HG03565 (cell line): ENCODE measurements around the gene ZC3H4.
A peak's percentile ranks its signal among the peaks of the same experiment; 100 is the strongest.

Experiments
- ATAC-seq: cut with Tn5 transposase; IDR thresholded peaks from one replicate; pipeline ENCODE4 v1.9.1; 2021; ENCODE audit warnings: mild to moderate bottlenecking, moderate library complexity; ENCODE audit not compliant: unreplicated experiment

Gene ZC3H4

DNA sequence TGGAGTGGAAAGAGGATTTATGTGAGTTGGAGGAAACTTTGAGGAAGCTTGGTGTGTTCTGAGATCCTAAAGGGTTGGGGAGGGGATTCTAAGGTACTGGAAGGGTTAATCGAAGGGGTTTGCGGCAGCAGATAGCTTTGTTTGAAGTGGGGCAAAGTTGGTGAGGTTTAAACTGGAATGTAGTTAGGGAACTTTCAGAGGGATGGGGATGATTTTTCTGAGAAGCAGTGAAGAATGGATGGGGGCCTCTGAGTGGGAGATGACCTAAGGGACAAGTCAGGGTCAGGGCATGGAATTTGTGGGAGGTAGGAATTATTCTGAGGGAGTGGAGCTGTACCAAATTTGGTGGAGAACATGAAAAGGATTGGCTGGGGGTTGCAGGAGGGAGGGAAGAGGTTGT lies 21.0 kb upstream of the ZC3H4 start:
- ATAC-seq: no peak

DNA sequence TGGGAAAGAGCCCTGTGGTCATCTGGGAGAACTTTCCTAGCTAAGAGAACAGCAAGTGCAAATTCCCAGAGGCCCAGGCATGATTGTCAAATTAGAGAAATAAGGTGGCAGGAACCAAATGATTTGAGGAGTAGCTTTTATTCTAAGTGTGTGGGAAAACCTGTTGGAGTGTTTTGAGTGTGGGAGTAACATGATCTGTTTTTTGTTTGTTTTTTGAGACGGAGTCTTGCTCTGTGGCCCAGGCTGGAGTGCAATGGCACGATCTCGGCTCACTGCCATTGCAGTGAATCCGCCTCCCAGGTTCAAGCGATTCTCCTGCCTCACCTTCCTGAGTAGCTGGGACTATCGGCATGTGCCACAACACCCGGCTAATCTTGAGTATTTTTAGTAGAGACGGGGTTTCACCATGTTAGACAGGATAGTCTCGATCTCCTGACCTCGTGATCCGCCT lies 19.5 kb upstream of the ZC3H4 start:
- ATAC-seq: no peak

- no peak for ATAC-seq
Observed at GRCh38 chr19:47132194-47132852, 18.7 kb upstream of the ZC3H4 start.

- peak; percentile 68 for ATAC-seq
Observed at GRCh38 chr19:47130589-47131227, 17.1 kb upstream of the ZC3H4 start, which contains the start of gene SAE1. SAE1 (plus strand) TSS chr19:47130835; CDS start chr19:47130931, 96 bp downstream.

- ATAC-seq: no peak
Observed at GRCh38 chr19:47130120-47130588, 16.6 kb upstream of the ZC3H4 start.

DNA sequence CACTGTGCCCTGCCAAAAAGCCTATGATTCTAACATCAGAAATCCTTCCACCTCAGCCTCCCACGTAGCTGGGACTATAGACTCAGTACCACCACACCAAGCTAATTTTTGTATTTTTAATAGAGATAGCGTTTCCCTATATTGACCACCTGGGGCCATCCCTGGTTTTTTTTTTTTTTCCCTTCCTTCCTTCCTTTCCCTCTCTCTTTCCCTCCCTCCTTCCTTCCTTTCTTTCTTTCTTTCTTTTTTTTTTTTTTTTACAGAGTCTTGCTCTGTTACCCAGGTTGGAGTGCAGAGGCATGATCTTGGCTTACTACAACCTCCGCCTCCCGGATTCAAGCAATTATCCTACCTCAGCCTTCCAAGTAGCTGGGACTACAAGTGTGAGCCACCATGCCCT lies 16.0 kb upstream of the ZC3H4 start:
- no peak for ATAC-seq

- ATAC-seq: no peak
Observed at GRCh38 chr19:47125669-47125938, 12.0 kb upstream of the ZC3H4 start.

DNA sequence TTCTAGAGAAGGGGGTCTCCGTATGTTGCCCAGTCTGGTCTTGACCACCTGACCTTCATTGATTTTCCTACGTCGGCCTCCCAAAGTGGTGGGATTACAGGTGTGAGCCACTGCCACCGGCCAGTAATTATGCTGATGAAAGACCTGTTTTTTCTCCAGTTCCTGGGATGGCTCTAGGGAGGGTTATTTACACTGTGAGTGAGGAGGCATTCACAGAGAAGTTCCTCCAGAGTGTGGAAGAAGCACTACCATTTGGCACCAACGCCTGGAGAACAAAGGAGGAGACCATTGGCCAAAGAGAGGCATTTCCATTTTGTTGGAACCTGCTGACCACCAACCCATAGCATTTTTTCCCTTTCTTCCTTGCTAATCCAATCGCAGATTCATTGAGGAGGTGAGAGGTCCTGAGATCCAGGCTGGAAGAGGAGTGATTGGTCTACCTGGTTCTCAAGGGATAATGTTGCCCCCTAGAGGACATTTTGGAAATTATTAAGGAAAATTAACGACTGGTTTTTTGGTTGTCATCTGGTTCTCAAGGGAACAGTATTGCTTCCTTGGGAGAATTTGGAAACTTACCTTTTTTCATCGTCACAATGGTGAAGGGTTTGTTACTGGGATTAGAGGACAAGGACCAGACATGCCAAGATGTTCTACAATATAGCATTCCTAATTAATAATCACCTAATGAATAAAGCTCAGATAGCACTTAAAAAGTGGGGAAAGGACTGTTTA lies 11.5 kb upstream of the ZC3H4 start:
- no peak for ATAC-seq

GRCh38 chr19:47123406-47123805 lies 9.8 kb upstream of the ZC3H4 start:
- no peak for ATAC-seq

GRCh38 chr19:47122359-47123335 lies 9.1 kb upstream of the ZC3H4 start:
- ATAC-seq: no peak

GRCh38 chr19:47120470-47121067 lies 7.0 kb upstream of the ZC3H4 start:
- ATAC-seq: no peak

DNA sequence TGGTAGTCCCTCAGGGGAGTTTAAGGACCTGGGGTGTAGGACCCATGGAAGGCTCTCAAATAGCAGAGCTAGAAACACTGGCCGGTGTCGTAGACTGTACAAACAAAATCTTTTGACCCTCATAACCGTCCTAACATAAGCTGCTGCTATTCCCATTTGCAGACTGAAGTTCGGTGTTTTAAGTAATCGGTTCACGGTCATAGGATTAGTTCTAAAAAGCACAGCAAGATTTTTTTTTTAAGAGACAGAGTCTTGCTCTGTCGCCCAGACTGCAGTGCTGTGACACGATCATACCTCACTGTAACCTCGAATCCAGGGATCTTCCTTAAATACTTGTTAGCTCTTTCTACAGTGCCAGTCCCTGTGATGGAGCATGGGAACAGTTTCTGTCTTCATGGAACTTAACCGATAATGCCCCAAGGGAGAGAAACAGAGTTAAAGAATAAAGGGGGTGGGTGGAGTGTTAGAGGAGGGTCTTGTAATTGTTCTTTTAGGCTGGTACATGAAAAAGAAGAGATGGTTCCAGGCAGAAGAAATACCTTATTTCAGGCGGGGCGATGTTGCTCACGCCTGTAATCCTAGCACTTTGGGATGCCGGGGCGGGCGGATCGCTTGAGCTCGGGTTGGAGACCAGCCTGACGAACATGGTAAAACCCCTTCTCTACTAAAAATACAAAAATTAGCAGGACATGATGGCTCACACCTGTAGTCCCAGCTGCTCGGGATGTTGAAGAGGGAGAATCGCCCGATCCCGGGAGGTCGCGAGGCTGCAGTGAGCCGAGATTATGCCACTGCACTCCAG lies 475 bp upstream of the ZC3H4 start:
- no peak for ATAC-seq

GRCh38 chr19:47112166-47112996 lies 1.2 kb downstream of the ZC3H4 start:
- ATAC-seq: peak; percentile 12

DNA sequence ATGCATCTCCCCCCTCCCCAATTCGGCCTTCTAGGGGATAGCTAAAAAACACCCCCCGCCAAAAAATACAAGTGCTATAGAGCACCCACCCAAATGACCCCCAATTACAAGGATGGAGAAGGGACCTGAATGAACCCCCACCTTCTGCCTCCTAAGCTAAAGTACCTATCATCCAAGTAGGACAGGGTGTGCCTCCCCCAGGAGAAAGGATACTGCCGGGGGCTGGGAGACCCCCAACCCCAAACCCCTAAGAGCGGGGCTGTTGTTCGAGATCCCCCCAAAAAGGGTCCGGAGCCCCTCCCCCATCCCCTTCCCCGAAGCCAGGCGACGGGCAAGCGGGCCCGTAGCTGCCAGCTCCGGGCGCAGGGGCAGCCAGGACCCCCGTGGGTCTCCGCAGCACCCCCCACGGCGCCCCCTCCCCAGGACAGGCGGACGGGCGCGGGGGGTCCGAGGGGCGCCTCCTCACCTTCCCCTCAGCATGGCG lies 1.9 kb downstream of the ZC3H4 start:
- no peak for ATAC-seq

DNA sequence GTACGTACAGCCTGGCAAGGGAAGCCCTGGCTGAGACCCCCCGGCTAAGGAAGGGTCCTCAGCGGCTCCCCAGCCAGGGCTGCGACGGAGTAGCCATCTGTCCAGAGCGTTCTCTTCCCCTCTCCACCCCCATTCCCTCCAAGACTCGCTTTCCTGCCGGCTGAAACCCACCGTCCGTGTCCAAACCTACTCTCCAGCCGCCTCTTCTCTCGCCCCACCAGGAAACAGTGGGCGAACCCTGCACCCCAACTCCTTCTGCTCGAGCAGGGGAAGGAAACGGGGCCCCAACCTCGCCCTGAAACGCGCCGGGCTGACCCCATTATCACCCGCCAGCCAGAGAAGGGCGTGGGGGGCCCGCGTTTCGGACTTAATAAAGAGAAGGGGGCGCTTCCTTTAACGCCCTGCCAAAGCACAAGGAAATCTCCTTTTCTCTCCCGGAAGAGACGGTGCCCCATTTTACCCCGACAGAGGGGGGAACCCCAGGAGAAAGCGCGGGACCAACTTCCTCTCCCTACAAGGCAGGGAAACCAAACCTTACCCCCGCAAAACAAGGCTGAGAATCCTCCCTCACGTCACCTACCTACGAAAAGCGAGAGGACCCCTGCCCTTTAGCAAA lies 2.5 kb downstream of the ZC3H4 start:
- no peak for ATAC-seq

DNA sequence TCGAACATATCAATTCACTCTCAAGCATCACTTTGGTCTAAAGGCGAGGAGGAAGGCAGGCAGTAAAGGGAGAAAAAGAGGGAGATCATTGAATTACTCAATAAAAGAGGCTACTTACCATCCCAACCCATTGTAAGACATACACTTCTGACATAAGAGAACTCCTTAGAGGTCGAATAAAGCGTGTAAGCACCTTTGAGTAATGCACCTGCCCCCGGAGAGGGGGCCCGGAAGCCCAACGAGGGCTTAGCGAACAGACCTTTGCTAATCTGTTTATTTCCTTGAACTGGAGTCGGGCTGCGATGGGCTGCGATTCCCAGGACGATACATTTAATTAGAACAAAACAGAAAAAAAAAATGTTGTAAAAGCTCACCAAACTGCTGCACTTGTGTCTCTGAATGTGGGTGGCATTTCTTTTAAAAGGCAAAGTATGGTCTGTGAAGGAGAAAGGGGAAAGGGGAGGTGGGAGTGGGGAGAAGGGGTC lies 3.0 kb downstream of the ZC3H4 start:
- ATAC-seq: no peak

DNA sequence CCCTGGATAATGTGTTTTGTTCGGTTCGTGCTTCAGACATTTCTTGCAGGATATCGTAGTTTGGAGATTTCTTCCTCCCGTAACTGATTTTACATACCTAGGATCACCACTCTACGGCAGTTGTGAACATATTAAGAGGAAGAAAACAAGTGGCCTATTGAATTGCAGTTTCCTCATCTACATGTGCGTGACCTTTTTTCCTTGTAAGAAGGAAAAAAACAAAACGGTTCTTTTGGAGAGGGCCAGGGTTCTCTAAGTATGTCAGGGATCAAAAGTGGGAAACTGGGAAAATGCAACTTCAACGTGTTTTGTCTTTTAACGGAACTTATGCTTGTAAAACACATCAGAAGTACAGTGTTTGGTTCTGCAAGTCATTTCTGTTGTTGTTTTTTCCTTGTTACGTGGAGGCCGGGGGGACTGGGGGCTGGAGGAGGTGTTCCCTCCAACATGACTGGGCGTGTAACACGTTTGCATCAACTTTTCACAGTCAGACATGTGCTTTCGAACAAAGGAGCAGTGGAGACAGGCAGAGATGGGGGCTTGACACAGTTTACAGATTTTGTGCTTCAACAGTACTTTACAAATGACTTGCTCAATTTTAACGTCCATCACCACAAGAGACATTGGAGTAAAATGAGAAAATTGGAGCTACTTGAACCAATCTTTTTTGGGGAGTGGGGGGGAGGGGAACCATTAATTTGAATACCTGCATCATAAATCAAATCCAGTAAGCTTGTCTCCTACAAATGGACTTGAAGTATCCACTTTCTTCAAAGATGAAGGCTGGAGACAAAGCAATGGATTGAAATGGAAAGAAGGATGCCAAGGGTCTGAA lies 3.8 kb downstream of the ZC3H4 start:
- ATAC-seq: no peak
